Muscle of back (tissue), 10 donors: ENCODE results near the gene KNOP1. TPM values are rescaled to one million over a fixed set of nuclear protein-coding genes. Genes with fewer than 3 reads are reported as not detected.

ENCODE experiments used
- polyA plus RNA-seq, 10 donors: library from polyadenylated mRNA; unstranded; fragments of 120-200 nt; gene quantifications; one replicate each; pipeline ENCODE4 v1.2.1, GENCODE V29; 2013; ENCODE audit not compliant: insufficient read length in 10 of 10

The KNOP1 gene
- polyA plus RNA-seq, 10 donors, result 16.5 to 26.6 (median 22.6) TPM

Other genes with a start within 250 kb of the KNOP1 start
- gene GDE1, start 196.1 kb downstream of the KNOP1 start, polyA plus RNA-seq, result 10 to 100 TPM; 50.1 to 64.1 (median 54.2) TPM
- gene CCP110, start 194.3 kb downstream of the KNOP1 start, polyA plus RNA-seq, result 10 to 100 TPM; 11.6 to 25.5 (median 19.3) TPM
- 10 to 100 TPM; 29.5 to 36.8 (median 34.1) TPM for gene VPS35L, start 162.5 kb downstream of the KNOP1 start, polyA plus RNA-seq
- gene IQCK, start within 50 bp of the KNOP1 start, polyA plus RNA-seq, result 10 to 100 TPM; 11.2 to 20.1 (median 14.1) TPM
- 10 to 100 TPM; 67.4 to 96.0 (median 82.1) TPM for gene GPRC5B, start 166.6 kb upstream of the KNOP1 start, polyA plus RNA-seq